Measurements from ENCODE around the gene OR51B4.
"Not testable (repeated sequence)": the region's sequence is repeated elsewhere in the genome, so short reads cannot be mapped to it uniquely, and the experiment has no call there.

OR51B4 gene

DNA sequence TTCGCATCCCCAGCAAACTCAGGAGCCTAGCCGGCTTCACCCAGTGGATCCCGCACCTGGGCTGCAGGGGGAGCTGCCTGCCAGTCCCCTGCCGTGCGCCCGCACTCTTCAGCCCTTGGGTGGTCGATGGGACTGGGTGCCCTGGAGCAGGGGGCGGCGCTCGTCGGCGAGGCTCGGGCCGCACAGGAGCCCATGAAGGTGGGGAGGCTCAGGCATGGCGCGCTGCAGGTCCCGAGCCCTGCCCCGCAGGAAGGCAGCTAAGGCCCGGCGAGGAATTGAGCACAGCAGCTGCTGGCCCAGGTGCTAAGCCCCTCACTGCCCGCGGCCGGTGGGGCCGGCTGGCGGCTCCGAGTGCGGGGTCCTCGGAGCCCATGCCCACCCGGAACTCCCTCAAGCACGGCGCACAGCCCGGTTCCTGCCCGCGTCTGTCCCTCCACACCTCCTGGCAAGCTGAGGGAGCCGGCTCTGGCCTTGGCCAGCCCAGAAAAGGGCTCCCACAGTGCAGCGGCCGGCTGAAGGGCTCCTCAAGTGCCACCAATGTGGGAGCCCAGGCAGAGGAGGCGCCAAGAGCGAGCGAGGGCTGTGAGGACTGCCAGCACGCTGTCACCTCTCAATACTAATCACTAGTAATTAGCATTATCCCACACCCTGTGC, 7.3 kb downstream of the OR51B4 start:
- in situ Hi-C loops (cut with HindIII; ENCODE audit: low sequenced_read_pairs): not testable (repeated sequence)

DNA sequence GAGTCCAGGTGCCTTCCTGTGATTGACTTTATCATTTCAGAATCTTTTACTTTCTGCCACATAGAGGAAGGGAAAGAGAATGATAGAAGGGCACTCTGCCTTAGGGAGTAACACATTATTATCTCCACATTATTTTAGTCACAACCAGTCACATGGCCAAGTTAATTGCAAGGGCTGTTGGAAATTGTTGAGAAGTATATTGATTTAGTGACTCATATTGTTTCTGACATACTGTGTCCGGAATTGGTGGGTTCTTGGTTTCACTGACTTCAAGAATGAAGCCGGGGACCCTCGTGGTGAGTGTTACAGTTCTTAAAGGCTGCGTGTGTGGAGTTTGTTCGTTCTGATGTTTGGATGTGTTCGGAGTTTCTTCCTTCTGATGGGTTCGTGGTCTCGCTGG, 8.7 kb downstream of the OR51B4 start:
- in situ Hi-C loops (cut with HindIII; ENCODE audit: low sequenced_read_pairs): no loop called here

DNA sequence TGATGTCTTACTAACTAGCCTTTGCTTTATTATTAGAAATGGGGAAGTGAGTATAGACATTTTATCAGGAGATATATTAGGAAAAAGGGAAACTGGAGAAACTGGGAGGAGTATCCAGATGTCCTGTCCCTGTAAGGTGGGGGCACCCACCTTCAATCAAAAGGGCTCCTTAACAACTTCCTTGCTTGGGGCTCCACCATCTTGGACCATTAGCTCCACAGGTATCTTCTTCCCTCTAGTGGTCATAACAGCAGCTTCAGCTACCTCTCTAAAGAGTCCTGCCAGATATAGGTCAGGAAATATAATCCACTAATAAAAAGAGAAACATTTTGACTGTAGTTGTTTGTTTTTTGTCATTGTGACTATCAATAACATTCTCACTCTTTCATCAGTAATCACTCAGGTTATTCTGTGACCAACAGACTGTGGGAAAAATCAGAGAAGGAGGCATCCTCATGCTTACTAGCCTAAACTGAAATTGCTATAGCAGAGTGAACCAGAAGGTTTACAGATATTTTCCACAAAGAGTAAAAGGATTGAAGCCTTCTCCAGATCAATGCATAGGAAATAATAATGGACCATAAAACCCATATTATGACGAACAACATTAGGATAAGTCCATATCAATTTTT, 10.4 kb downstream of the OR51B4 start:
- in situ Hi-C loops (cut with HindIII; ENCODE audit: low sequenced_read_pairs): no loop called here

DNA sequence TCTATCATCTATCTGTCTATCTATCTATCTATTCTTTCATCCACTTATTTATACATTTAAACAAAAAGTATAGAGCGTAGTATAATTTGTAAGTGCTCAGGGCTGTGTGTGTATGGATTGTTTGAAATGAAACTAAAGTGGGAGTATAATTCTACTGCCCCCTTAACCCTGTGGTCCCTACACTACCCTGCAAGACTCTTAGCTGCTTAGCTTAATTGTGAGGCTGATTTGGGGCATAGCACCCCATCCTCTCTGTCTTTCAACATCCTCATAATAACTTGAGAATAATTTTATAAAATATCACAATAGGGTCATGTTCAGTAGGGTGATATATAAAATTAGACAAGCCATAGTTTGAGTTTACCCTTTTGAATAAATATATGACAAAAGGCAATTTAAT, 11.6 kb downstream of the OR51B4 start:
- in situ Hi-C loops (cut with HindIII; ENCODE audit: low sequenced_read_pairs): no loop called here

DNA sequence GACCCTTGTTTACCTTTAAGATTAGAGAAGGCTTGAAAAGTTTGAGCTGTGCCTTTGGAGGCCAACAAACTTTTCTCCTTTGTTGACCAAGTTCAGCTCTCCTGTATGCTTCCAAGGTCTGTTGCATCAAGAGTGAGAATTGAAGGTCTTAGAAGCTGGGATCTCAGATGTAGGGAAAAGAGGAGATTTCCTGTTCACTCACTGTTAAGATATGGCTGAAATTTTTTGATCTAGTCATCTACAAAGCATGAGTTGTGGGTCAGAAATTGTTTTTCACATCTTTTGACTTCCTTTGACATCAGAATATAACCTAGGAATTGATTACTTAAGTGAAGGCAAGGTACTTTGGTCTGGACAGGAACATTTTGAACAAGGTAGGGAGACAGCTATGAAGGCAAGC, 12.1 kb downstream of the OR51B4 start:
- in situ Hi-C loops (cut with HindIII; ENCODE audit: low sequenced_read_pairs): no loop called here

DNA sequence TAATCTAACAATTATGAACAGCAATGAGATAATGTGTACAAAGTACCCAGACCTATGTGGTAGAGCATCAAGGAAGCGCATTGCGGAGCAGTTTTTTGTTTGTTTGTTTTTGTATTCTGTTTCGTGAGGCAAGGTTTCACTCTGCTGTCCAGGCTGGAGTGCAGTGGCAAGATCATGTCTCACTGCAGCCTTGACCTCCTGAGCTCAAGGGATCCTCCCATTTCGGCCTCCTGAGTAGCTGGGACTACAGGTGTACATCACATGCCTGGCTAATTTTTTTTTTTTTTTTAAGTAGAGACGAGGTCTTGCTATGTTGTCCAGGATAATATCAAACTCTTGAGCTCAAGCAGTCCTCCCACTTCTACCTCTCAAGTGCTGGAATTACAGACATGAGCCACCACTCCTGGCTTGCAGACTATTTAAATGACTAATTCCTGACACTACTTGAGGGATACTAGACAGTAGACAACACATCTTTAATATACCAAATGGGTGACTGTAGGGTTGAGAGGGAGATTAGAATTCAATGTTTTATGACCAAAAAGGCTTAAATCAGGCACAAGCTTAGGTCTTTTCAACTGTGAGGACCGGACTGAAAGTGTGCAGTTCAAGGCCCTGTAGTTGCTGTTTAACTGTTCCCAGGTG, 12.7 kb downstream of the OR51B4 start:
- in situ Hi-C loops (cut with HindIII; ENCODE audit: low sequenced_read_pairs): no loop called here

DNA sequence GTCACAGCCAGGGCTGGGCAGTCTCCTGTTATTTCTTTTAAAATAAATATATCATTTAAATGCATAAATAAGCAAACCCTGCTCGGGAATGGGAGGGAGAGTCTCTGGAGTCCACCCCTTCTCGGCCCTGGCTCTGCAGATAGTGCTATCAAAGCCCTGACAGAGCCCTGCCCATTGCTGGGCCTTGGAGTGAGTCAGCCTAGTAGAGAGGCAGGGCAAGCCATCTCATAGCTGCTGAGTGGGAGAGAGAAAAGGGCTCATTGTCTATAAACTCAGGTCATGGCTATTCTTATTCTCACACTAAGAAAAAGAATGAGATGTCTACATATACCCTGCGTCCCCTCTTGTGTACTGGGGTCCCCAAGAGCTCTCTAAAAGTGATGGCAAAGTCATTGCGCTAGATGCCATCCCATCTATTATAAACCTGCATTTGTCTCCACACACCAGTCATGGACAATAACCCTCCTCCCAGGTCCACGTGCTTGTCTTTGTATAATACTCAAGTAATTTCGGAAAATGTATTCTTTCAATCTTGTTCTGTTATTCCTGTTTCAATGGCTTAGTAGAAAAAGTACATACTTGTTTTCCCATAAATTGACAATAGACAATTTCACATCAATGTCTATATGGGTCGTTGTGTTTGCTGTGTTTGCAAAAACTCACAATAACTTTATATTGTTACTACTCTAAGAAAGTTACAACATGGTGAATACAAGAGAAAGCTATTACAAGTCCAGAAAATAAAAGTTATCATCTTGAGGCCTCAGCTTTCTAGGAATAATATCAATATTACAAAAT, 13.4 kb downstream of the OR51B4 start:
- in situ Hi-C loops (cut with HindIII; ENCODE audit: low sequenced_read_pairs): no loop called here

DNA sequence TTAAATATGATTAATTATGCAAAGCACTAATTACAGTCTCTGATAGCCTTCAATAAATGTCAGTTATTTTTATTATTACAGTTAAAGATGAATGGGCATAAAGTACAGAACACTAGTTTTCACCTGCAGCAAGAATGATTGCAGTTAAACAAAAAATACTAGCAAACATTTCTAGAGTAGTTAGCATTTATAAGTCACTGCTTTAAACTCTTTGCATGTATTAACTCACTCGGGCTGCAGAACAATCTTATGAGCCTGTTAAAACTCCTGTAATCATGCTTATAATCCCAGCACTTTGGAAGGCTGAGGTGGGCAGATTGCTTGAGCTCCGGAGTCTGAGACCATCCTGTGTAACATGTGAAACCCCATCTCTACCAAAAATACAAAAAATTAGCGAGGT, 14.8 kb downstream of the OR51B4 start:
- in situ Hi-C loops (cut with HindIII; ENCODE audit: low sequenced_read_pairs): no loop called here

DNA sequence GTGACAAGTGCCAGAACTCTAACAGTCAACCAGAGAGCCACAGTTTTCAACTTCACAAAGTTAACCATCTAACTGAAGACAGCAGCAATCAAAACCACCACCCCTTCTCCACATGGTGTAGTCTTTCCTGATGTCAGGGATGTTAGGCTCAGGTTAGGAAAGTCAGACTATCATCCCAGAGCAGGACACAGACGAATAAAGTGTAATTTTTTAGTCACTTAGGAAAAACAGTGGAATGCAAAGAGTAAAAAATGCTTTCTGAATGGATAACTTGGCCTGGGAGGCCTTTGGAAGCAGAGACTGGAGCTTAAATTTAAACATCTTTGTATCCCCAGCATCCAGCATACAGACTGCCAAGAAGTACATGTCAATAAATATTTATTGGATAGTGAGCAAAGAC, 15.4 kb downstream of the OR51B4 start:
- in situ Hi-C loops (cut with HindIII; ENCODE audit: low sequenced_read_pairs): no loop called here

DNA sequence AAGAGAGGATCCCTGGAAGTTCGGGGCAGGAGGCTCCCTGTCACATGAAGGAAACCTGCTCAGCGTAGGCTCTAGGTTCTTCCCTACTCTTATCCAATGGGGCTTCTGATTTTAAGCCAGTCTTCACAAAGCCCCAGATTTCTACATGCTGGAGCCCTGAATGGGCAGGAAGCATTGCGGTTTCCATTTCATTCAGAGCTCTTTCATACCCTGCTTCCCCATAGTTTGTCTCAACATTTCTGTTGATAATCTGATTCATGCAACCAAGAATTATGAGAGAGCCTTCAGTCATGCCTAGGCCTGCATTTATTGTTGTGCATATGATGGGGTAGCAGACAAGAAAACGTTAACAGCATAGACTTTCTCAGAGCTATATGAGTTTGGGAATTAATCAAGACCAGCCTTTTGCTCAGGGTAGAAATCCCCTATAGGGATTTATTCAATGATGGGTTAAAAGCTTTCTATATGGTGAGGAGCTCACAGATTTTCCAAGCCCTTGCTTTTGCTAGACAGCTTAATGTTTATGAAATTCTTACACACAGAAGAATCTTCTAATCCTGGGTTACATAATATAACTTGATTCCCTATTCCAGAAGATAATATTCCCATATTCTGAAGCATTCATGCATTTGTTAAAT, 15.9 kb downstream of the OR51B4 start:
- in situ Hi-C loops (cut with HindIII; ENCODE audit: low sequenced_read_pairs): no loop called here

DNA sequence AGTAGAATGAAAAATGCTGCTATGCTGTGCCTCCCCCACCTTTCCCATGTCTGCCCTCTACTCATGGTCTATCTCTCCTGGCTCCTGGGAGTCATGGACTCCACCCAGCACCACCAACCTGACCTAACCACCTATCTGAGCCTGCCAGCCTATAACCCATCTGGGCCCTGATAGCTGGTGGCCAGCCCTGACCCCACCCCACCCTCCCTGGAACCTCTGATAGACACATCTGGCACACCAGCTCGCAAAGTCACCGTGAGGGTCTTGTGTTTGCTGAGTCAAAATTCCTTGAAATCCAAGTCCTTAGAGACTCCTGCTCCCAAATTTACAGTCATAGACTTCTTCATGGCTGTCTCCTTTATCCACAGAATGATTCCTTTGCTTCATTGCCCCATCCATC, 17.1 kb downstream of the OR51B4 start:
- in situ Hi-C loops (cut with HindIII; ENCODE audit: low sequenced_read_pairs): no loop called here

DNA sequence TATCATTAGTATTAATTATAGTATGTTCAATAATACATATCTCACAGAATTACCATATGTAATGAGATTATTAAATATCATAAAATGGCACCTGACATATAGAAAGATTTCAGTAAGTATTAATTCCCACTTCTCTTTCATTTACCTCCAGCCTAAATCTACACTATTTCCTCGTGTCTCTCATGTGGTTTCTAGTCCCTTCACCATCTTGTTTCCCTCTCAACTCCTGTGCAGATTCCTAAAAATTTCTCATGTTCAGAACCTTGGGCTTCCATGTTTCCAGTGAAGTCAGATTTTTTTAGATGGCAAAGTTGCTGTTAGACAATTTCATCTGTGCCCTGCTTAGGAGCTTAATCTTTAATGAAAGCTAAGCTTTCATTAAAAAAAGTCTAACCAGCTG, 17.9 kb downstream of the OR51B4 start:
- in situ Hi-C loops (cut with HindIII; ENCODE audit: low sequenced_read_pairs): no loop called here

DNA sequence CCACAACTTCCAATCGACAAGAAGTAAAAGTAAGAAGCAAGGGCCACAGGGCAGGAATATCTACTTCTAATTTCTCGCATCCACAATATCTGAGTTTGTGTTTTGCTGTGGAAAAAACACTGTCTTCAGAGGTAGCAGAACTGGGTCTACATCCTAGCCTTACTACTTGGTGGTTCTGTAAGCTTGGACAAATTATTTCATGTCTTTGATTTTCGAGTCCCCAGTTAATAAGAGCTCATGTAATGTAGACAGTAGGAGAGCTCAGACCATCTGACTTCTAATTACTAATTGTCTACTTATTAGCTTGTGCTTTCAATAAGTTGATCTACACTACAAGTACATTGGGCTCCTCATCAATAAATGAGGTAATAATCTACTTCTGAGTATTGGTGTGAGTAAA, 18.7 kb downstream of the OR51B4 start:
- in situ Hi-C loops (cut with HindIII; ENCODE audit: low sequenced_read_pairs): no loop called here

DNA sequence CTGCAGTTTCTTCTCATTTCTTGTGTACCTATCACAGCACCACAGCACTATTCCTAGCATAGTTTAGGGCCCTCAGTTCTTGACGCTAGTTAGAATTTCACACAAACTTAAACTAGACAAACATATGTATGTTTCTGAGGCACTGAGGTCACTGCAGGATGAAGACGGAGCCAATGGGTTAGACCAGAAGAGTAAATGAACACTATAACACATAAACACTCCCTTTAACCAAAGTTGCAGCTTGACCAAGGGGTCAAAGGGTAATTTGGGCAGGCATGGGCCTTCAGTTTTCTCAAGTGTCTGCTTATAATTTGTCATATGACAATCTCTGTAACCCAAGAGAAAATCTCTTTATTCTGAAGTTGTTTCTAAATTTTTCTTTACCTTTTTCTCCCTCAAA, 19.1 kb downstream of the OR51B4 start:
- in situ Hi-C loops (cut with HindIII; ENCODE audit: low sequenced_read_pairs): no loop called here

DNA sequence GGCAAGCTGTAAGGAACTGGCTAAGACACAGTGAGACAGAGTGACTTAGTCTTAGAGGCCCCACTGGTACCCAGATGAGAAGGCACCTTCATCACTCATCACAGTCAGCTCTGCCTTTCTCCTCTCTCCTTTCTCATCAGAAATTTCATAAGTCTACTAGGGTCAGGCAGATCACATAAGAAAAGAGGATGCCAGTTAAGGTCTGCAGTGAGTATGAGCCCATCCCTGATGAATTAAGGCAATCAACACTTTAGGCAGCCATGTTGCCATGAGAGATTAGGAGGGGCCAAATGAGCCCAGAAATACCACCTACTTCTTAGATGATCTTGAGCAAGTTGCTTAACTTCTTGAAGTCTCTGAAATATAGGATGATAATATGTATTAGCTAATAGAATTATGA, 20.1 kb downstream of the OR51B4 start:
- in situ Hi-C loops (cut with HindIII; ENCODE audit: low sequenced_read_pairs): no loop called here

DNA sequence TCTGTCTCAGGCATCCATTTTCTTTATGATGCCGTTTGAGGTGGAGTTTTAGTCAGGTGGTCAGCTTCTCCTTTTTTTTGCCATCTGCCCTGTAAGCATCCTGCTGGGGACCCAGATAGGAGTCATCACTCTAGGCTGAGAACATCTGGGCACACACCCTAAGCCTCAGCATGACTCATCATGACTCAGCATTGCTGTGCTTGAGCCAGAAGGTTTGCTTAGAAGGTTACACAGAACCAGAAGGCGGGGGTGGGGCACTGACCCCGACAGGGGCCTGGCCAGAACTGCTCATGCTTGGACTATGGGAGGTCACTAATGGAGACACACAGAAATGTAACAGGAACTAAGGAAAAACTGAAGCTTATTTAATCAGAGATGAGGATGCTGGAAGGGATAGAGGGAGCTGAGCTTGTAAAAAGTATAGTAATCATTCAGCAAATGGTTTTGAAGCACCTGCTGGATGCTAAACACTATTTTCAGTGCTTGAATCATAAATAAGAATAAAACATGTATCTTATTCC, 21.1 kb downstream of the OR51B4 start:
- in situ Hi-C loops (cut with HindIII; ENCODE audit: low sequenced_read_pairs): no loop called here

DNA sequence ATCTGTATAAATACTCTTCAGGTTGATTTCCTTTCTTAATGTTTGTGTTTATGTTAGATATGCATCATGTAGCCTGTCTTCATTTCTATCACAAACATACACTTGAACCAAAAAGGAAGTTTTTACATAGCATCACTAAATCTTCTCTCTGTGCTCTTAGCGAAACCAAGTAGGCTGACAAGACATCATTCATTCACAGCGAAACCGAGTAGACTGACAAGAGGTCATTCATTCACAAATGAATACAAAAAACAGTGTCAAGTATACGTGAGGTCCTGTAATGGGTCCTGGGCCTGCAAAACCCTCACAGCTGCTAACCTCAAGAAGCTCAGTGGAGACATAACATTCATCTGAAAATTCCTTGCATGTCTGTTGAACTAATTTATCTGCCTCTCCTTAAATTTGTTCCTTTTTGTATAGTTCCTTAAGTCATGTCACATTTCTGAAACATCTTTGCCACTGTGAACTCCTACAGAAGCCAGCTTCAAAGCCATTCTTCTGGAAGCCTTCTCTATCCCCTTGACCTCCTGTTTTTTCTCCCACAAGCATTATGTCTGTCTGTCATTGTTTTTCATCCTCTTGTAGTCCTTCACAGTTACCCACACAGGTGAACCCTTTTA, 22.2 kb downstream of the OR51B4 start:
- in situ Hi-C loops (cut with HindIII; ENCODE audit: low sequenced_read_pairs): no loop called here

DNA sequence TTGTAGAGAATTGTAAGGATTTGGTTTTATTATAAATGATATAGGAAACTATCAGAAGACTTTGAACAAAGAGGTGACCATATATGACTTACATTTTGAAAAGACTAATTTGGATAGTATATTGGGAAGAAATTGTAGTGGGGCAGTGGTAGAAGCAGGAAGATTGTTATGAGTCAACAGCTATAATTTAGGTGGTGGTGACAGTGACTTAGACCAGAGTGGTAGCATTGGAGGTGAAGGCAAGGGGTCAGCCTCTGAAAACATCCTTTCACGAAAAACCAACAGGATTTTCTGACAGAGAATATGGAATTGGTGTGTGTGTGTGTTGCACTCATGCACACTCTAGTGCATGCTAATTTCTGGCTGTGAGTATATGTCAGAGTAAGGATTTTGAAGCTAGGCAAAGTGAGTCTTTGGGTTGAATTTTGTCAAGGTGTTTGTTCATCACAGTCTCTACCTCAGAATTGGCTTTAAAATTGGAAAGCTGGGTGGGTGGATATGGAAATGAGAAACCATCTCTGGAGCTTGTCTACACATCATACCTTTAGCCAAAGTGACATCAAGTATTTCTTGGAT, 23.9 kb downstream of the OR51B4 start:
- in situ Hi-C loops (cut with HindIII; ENCODE audit: low sequenced_read_pairs): no loop called here

DNA sequence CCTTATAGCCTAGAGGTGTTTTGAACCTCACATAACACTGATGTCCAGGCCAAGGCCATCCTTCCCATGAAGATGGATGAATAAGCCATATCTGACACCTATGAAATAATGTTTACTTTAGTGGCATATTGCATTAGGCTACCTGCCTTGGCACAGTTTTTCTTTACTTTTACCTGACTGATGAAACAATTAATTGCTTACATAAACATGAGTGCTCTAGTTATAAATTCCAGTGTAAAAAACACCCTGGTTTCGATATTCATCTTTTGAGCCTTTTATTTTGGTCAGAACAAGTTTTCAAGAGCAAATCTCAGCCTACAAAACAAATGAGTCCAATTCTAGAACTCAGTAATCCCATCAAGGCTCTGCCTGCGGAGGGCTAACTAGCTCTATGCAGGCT, 25.0 kb downstream of the OR51B4 start:
- in situ Hi-C loops (cut with HindIII; ENCODE audit: low sequenced_read_pairs): no loop called here

All from endothelial cell of hepatic sinusoid (primary cell).